ENCODE measurements around the gene MRS2.
"Not testable (repeated sequence)": the region's sequence is repeated elsewhere in the genome, so short reads cannot be mapped to it uniquely, and the experiment has no call there.

The MRS2 gene

GRCh38 chr6:24402697-24403500, at the start of gene MRS2:
MRS2 (plus strand) TSS chr6:24402936; CDS start chr6:24403047, 111 bp downstream.
- in situ Hi-C loops (cut with MboI; ENCODE audit: low sequenced_read_pairs), result no loop called here

DNA sequence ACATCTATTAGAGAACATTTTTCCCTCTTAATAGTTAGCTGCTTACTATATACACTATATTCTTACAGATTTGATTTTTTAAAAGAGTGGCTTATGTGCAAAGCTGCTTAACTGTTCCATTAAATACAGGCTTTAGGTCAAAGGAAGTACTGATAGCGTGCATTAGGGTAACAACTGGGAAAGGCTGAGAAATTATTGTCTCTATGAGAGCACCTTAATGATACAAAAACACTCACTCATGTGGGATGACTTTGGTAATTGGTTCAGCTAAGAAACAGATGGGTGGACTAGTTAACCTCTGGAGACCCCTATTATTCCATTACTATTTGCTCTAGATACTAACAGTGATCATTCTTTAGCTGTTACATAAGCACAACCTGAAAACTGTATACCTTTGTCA, 48.9 kb upstream of the MRS2 start:
- in situ Hi-C loops (cut with MboI; ENCODE audit: low sequenced_read_pairs), result no loop called here

GRCh38 chr6:24355393-24355792, 47.3 kb upstream of the MRS2 start:
- in situ Hi-C loops (cut with MboI; ENCODE audit: low sequenced_read_pairs), result no loop called here

DNA sequence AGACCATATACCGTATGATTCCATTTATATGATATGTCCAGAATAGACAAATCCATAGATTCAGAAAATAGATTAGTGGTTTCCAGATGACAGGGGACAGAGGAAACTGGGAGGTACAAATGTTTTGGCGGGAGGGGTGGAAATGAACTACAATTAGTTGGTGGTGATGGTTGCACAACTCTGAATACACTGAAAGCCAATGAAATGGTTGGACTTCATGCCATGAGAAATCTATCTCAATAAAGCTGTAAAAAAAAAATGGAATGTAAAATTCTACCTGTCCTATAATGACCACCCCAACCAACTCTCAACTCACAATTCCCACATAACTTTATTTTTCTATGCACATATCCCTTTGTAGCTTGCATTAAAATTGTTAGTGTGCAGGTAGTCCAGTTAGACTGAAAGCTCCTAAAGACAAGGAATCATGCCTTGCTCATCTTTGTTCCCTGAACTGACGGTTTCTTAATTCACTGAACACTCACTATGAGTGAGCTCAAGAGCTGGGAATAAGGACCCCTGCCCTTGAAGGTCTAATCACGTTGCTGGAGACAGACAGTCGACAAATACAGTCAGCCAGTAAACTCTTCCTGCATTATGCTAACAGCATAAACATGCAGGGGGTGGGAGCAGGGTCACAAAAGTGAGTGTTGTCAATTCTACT, 46.3 kb upstream of the MRS2 start:
- in situ Hi-C loops (cut with MboI; ENCODE audit: low sequenced_read_pairs), result no loop called here

DNA sequence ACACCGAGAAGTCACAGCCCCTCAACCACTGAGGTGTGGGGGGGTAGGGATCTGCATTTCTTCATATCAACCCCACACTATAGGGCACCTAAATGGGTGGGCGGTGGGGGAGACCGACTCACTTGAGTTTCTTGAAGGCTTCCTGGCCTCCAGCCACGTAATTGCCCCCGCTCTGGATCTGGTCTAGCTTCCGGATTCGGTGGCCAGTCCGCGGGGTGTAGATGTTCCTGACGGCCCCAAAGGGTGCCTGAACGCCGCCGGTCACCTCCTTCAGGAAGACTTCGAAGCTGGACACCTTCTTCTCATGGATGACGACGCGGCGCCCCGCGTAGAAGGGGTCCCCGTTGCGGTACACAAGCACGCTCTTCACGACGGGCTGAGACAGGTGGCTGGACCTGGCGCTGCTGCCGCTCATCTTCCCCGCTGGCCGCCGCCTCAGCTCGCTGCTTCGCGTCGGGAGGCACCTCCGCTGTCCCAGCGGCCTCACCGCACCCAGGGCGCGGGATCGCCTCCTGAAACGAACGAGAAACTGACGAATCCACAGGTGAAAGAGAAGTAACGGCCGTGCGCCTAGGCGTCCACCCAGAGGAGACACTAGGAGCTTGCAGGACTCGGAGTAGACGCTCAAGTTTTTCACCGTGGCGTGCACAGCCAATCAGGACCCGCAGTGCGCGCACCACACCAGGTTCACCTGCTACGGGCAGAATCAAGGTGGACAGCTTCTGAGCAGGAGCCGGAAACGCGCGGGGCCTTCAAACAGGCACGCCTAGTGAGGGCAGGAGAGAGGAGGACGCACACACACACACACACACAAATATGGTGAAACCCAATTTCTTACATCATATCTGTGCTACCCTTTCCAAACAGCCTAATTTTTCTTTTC, 45.2 kb upstream of the MRS2 start, which contains the start of gene DCDC2:
DCDC2 (minus strand) TSS at position 724 of the 883 bp plus-strand sequence; CDS start at position 415, 309 bp downstream.
- in situ Hi-C loops (cut with MboI; ENCODE audit: low sequenced_read_pairs), result no loop called here

DNA sequence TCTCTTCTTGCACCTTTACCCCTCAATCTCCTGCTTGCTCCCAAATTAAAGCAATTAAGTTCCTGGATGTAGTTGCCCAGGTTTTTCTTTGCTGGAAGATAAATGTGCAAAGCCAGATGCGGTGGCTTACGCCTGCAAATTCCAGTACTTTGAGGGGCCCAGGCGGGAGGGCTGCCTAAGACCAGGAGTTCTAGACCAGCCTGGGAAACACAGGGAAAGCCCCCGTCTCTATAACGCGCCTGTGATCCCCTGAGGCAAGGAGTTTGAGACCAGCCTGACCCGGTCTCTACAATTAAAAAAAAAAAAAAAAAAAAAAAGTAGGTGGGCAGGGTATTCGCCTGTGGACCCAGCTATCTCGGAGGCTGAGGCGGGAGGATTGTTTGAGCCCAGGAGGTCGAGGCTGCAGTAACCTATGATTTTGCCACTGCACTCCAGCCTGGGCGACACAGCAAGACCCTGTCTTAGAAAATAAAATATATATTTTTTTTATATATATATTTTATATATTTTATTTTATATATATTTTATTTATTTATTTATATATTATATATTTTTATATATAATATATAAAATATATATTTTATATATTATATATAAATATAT, 44.4 kb upstream of the MRS2 start:
- in situ Hi-C loops (cut with MboI; ENCODE audit: low sequenced_read_pairs), result no loop called here

DNA sequence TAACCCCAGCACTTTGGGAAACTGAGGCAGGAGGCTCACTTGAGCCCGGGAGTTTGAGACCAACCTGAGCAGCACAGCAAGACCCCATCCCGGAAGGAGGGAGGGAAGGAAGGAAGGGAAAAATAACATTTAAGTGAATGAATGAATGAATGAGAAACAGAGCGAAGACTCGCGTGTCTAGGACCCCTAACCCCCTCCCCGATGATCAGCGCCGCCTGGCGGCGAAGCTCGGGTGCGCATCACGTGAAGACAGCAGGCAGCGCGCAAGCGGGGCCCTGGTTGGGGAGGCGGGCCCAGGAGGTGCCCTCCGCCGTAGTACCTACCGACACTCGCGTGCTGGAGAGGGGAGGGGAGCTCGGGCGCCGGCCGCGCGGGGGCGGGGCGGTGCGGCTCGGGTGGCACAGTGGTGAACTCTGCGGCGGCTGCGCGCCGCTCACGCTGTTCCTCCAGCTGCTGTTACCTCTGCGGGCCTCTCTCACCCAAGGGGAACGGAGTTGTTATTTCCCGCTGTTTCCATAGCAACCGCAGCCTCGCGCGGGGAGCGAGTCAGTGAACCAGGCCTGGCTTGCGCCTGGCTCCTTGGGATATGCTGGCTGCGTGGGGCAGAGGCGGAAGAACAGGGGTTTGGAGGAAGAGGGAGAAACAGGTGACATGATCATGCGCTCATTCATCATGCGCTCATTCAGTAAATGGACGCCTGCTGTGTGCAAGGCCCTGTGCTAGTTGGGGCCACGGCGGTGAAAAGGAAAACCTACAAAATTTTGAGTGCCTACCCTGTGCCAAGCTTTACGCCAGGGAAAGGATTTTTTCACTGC, 42.9 kb upstream of the MRS2 start:
- in situ Hi-C loops (cut with MboI; ENCODE audit: low sequenced_read_pairs), result no loop called here

- in situ Hi-C loops (cut with MboI; ENCODE audit: low sequenced_read_pairs), result not testable (repeated sequence)
These were observed 40.4 kb upstream of the MRS2 start for GRCh38 chr6:24362363-24362762.

DNA sequence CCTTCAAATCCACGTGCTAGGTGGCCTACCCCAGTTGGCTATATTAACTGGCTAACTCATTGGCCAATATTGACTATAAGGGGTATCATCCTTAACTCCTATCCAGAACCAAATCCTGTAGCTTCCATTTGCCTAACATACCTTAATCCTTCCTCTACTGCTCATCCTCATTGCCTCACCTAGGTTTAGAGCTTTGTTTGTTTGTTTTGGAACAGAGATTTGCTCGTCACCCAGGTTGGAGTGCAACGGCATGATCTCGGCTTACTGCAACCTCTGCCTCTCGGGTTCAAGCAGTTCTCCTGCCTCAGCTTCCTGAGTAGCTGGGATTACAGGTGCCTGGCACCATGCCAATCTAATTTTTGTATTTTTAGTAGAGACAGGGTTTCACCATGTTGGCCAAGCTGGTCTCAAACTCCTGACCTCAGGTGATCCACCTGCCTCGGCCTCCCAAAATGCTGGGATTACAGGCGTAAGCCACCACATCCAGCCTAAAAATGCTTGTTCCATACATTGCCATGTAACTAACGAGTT, 37.6 kb upstream of the MRS2 start:
- in situ Hi-C loops (cut with MboI; ENCODE audit: low sequenced_read_pairs), result not testable (repeated sequence)

GRCh38 chr6:24374612-24375011, 28.1 kb upstream of the MRS2 start:
- in situ Hi-C loops (cut with MboI; ENCODE audit: low sequenced_read_pairs), result loop anchor here (25.0 kb wide), 1 partner anchor 87 kb away; no protein-coding TSS in a partner anchor

DNA sequence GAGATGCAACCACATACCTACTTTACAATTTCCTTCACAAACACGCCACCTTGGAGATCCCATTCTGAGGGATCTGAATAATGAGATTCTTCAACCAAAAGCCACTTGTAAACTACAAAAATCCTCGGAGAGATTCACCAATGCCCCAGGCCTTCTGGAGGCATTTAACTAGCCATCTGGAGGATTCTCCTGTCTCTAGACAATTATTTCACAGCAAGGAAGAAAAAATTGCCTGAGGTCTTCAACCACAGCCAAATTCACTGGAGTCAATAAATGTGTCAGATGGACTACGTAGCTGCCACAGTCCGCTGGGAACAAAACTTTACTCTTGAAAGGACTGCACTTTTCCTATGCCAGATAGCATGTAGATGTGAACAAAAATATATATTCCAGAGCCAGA, 25.9 kb upstream of the MRS2 start:
- in situ Hi-C loops (cut with MboI; ENCODE audit: low sequenced_read_pairs), result loop anchor here (25.0 kb wide), 1 partner anchor 90 kb away; no protein-coding TSS in a partner anchor

- in situ Hi-C loops (cut with MboI; ENCODE audit: low sequenced_read_pairs), result loop anchor here (25.0 kb wide), 1 partner anchor 91 kb away; no protein-coding TSS in a partner anchor
These were observed 24.2 kb upstream of the MRS2 start for GRCh38 chr6:24378473-24379097.

DNA sequence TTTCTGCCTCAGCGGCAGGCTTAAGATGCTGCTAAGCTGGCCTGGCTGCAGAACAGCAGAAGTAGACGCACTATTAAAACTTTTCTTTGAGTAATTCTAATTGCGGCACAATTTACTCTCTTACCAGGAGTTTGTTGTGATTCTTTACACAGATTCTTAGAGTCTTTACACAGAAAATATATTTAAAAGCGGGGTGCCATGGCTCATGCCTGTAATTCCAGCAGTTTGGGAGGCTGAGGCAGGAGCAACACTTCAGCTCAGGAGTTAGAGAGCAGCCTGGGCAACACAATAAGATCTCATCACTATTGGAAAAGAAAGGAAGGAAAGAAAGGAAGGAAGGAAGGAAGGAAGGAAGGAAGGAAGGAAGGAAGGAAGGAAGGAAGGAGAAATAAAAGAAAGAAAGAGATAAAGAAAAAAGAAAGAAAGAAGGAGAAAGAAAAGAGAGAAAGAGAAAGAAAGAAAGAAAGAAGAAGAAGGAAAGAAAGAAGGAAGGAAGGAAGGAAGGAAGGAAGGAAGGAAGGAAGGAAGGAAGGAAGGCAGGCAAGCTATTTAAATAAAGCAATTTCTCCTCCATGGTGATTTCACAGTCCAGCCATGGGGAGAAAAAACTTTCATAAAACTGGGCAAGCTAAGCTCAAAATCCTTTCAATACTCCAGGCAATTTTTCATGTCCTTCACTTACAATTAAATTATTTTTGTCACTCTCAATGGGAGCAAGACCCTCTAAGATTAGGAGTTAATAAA, 21.1 kb upstream of the MRS2 start:
- in situ Hi-C loops (cut with MboI; ENCODE audit: low sequenced_read_pairs), result loop anchor here (25.0 kb wide), 1 partner anchor 94 kb away; no protein-coding TSS in a partner anchor

- in situ Hi-C loops (cut with MboI; ENCODE audit: low sequenced_read_pairs), result loop anchor here (25.0 kb wide), 1 partner anchor 95 kb away; no protein-coding TSS in a partner anchor
These were observed 20.6 kb upstream of the MRS2 start for GRCh38 chr6:24382220-24382540.

GRCh38 chr6:24382891-24383494, 19.7 kb upstream of the MRS2 start:
- in situ Hi-C loops (cut with MboI; ENCODE audit: low sequenced_read_pairs), result loop anchor here (25.0 kb wide), 1 partner anchor 96 kb away; no protein-coding TSS in a partner anchor

GRCh38 chr6:24384369-24385130, 18.2 kb upstream of the MRS2 start:
- in situ Hi-C loops (cut with MboI; ENCODE audit: low sequenced_read_pairs), result loop anchor here (25.0 kb wide), 1 partner anchor 97 kb away; no protein-coding TSS in a partner anchor

Measured in hTERT RPE-1 (cell line).